ENCODE data around the gene NDEL1.
"Not testable (repeated sequence)": the region's sequence is repeated elsewhere in the genome, so short reads cannot be mapped to it uniquely, and the experiment has no call there.

The NDEL1 gene, protein sequence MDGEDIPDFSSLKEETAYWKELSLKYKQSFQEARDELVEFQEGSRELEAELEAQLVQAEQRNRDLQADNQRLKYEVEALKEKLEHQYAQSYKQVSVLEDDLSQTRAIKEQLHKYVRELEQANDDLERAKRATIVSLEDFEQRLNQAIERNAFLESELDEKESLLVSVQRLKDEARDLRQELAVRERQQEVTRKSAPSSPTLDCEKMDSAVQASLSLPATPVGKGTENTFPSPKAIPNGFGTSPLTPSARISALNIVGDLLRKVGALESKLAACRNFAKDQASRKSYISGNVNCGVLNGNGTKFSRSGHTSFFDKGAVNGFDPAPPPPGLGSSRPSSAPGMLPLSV

GRCh38 chr17:8435245-8436168, at the start of gene NDEL1:
NDEL1 (plus strand) TSS chr17:8435884; CDS start chr17:8444272, 8,388 bp downstream.
- peak; percentile 96 for DNase-seq

DNA sequence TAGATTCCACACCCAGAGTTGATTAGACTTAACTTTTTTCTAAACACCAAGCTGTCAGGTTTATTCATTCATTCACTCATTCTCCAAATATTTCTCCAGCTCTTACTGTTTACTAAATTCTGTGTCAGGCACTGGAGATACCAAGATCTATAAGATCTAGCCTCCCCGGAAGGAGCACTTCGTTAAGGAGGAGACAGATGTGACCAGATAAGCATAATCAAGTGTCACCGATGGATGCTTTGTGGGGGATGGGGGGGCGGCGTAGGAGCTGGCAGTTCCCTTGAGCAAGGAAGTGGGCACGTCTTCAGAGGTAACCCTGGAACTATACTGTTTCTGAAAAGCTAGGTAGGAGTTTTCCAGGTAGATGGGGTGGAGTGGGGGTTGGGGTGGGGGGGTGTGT, 48.8 kb upstream of the NDEL1 start:
- DNase-seq: peak; percentile 79

GRCh38 chr17:8387914-8388651, 47.6 kb upstream of the NDEL1 start:
- no peak for DNase-seq

GRCh38 chr17:8391711-8392110, 44.0 kb upstream of the NDEL1 start:
- no peak for DNase-seq

DNA sequence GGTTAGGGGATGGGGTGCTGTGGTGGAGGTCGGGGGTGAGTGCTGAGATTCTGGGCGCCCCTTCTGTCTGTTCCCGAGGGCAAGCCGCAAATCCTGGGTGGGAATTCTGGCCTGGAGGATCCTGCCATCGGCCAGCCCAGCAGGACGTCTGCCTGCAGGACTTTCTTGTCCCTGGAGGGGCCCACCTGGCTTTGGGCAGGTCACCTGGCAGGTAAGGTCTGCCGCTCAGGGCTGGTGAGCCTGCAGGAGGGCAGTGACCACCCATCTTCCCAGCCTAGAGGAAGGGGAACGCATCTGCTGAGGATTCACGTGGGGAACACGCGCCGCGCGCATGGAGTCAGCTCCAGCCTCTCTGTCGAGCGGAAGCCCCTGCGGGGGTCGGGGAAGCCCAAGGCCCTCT, 43.4 kb upstream of the NDEL1 start:
- DNase-seq: no peak

- DNase-seq: no peak
Measured at GRCh38 chr17:8392674-8393469, 42.8 kb upstream of the NDEL1 start.

DNA sequence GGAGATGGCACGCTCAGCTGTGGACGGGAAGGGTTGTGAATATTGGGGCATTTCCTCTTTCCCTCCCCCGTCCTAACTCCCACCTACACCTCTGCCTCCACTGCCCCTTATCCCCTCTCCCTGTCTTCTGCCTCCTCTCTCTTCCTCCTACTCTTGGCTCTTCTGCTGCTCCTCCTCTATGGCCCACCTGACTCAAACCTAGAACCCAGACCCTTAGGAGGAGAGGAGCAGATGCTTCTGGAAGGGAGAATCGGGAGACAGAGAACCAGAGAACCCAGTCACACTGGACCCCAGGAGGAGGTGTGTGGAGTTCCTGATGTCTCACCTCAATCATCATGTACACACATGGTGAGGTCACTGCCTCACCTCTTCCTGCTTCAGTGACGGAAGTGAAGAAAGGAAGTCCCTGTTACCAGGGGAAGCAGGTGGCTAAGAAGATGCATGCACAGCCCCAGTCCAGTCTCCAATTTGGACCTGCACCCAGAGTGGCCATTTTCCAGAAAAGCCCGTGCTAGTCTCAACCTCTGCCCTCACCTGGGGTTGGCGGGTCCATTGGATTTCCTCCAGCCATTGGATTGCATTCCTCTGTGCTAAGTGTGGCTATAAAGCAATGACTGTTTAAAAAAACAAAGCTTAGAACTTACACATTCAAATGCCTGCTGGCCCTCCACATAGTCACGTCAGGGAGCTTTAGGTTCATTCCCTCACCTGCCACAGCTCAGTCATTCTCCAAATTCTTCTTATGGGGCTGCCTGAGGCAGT, 42.0 kb upstream of the NDEL1 start:
- no peak for DNase-seq

DNA sequence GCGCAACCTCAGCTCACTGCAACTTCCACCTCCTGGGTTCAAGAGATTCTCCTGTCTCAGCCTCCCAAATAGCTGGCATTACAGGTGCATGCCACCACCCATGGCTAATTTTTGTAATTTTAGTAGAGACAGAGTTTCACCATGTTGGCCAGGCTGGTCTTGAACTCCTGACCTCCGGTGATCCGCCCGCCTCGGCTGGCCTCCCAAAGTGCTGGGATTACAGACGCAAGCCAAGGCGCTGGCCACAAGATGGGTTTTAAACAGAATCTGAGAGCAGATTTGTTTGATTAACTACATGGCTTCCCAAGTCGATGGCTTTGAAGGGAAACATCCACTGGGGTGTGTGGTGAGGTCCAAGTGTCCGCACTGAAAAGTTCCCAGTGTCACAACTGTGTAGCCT, 41.2 kb upstream of the NDEL1 start:
- not testable (repeated sequence) for DNase-seq

- no peak for DNase-seq
Measured at GRCh38 chr17:8397636-8398035, 38.0 kb upstream of the NDEL1 start, which contains the start of gene RNF222. RNF222 (minus strand) TSS chr17:8397827; CDS start chr17:8393461, 4,366 bp downstream.

- DNase-seq: no peak
Measured at GRCh38 chr17:8398980-8399379, 36.7 kb upstream of the NDEL1 start.

- DNase-seq: no peak
Measured at GRCh38 chr17:8401107-8401506, 34.6 kb upstream of the NDEL1 start.

GRCh38 chr17:8402921-8403536, 32.7 kb upstream of the NDEL1 start:
- no peak for DNase-seq

DNA sequence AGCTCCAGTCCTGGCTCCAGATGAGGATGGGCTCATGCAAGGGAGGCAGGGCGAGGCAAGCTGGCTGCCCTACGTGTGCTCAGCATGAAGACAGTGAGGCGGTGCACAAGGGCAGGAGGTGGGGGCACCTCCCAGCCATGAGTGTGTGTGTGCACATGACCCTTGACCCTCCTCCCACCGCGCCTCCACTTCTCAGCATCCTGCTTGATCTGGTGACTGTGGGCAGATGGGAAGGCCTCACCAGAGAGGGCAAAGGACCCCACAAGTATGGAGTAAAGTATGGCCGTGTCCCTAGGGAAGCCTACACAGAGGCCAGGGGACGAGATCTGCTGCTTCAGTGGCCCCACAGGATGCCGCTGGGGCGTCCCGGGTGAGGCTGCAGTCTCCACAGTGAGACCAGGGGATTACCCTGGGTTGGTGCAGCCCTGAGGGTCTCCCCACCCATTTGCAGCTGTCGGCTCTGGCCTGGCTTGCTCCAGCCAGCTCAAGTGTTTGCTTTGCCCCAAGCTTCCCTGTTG, 30.1 kb upstream of the NDEL1 start:
- DNase-seq: no peak

GRCh38 chr17:8406174-8406573, 29.5 kb upstream of the NDEL1 start:
- DNase-seq: no peak

DNA sequence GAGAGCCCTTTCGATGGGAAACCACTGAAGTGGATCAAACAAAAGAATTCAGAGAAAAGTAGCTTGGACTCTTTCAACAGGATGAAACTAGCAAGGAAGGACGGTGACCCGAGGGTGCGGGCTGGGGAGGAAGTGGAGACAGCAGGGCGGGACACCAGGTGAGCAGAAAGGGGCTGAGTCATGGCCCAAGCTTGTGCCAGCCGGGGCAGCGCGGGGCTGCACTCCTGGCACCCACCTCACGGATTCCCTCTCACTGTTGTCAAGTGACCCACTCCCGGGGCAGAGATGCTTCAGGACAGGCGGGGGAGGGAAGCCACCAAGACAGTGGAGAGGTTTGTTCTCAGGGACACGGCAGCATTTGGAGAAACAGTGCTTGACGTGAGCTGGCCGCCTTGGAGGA, 27.3 kb upstream of the NDEL1 start:
- DNase-seq: no peak

- DNase-seq: peak; percentile 86
Measured at GRCh38 chr17:8409966-8410882, 25.5 kb upstream of the NDEL1 start.

DNA sequence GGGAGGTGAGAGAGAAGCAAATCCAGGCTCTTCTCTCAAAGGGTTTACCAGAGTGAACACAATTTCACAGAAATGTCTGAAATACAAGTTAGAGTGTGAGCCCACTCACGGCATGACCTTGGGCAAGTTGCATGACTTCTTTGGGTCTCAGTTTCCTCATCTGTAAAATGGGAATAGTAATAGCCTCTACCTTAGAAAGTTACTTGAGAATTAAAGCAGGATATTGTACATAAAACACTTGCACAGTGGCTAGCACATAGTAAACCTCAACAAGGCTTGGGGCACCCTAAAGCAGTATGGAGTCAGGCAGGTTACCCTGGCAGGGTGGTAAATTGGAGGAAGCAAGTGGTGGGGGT, 24.8 kb upstream of the NDEL1 start:
- DNase-seq: no peak

DNA sequence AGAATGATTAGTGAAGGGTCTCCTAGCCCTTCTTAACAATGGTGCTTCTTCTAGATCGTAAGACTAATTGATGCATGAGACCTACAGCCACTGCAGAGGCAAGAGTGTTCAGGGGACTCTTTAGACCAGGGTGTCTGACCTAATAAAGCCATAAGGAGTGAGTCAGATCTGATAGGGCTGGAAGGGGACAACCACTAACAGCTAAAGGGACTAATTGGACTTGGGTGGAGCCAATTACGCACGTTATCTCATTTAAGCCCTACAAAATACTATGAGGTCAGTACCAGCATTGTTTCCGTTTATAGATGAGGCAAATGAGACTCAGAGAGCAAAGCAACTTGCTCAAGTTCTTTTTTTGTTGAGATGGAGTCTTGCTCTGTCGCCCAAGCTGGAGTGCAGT, 23.6 kb upstream of the NDEL1 start:
- DNase-seq: peak; percentile 92

GRCh38 chr17:8413328-8413727, 22.4 kb upstream of the NDEL1 start:
- DNase-seq: peak; percentile 34

DNA sequence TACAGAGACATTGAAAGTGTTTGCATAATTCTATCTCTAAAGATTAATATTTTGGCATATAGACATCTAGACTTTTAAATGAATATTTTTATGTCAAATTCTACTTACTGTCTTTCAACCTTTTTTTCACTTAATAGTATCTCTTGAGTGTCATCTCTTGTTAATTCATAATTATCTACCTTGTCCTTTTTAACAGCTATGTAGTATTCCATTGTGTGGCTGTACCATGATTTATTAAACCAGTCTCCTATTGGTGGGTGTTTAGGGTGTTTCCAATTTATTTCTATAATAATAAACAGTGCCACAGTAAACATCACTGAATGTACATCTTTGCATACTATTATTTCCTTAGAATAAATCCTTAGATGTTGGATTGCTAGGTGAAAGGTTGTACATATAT, 21.7 kb upstream of the NDEL1 start:
- DNase-seq: no peak

All from hematopoietic multipotent progenitor cell treated with erythropoietin and hydrocortisone succinate and interleukin-3 and kit ligand, for 8 days (in vitro differentiated cells).